HEK293T (cell line): ENCODE data around the gene SALL3.

ENCODE experiments used
- BHLHE40 ChIP-seq: fragments of 450-650 bp; IDR thresholded peaks from 2 replicates; pipeline ENCODE4 v1.6.1; 2016; ENCODE audit warnings: mild to moderate bottlenecking, moderate library complexity, borderline replicate concordance
- FOXA1 ChIP-seq: fragments of 450-650 bp; IDR thresholded peaks from 2 replicates; pipeline ENCODE4 v1.6.1; 2016; ENCODE audit warnings: mild to moderate bottlenecking
- FOXK2 ChIP-seq: fragments of 450-650 bp; IDR thresholded peaks from 2 replicates; pipeline ENCODE4 v1.6.1; 2016; ENCODE audit warnings: mild to moderate bottlenecking
- FOXM1 ChIP-seq: fragments of 450-650 bp; IDR thresholded peaks from 2 replicates; pipeline ENCODE4 v1.6.1; 2017; ENCODE audit warnings: mild to moderate bottlenecking, borderline replicate concordance
- HDGF ChIP-seq: fragments of 450-650 bp; IDR thresholded peaks from 2 replicates; pipeline ENCODE4 v1.6.1; 2017; ENCODE audit warnings: antibody characterized with exemption, borderline replicate concordance
- SP1 ChIP-seq: fragments of 450-650 bp; IDR thresholded peaks from 2 replicates; pipeline ENCODE4 v1.6.1; 2017
- SUZ12 ChIP-seq: fragments of 450-650 bp; IDR thresholded peaks from 2 replicates; pipeline ENCODE4 v1.6.1; 2016; ENCODE audit warnings: mild to moderate bottlenecking
- TARDBP ChIP-seq: fragments of 450-650 bp; IDR thresholded peaks from 2 replicates; pipeline ENCODE4 v1.6.1; 2016
- ZNF384 ChIP-seq: fragments of 450-650 bp; IDR thresholded peaks from 2 replicates; pipeline ENCODE4 v1.6.1; 2016

- TF ChIP-seq SP1 (no peak), FOXA1 (no peak), FOXK2 (no peak), SUZ12 (no peak), TARDBP (no peak), HDGF (no peak), BHLHE40 (no peak), ZNF384 (no peak), FOXM1 (no peak)
These were observed 18.9 kb upstream of the SALL3 start for GRCh38 chr18:78960709-78961108.
